Iris pigment epithelial cell (primary cell): ENCODE measurements around the gene APOA1.
A peak's percentile ranks its signal among the peaks of the same experiment; 100 is the strongest.
"Not testable (repeated sequence)": the region's sequence is repeated elsewhere in the genome, so short reads cannot be mapped to it uniquely, and the experiment has no call there.

Experiments
- DNase-seq: peaks from one replicate; pipeline ENCODE4 v3.0.0-alpha.2; 2011; ENCODE audit warnings: low read depth

The APOA1 gene

GRCh38 chr11:116813781-116814471 lies 23.5 kb downstream of the APOA1 start:
- no peak for DNase-seq

DNA sequence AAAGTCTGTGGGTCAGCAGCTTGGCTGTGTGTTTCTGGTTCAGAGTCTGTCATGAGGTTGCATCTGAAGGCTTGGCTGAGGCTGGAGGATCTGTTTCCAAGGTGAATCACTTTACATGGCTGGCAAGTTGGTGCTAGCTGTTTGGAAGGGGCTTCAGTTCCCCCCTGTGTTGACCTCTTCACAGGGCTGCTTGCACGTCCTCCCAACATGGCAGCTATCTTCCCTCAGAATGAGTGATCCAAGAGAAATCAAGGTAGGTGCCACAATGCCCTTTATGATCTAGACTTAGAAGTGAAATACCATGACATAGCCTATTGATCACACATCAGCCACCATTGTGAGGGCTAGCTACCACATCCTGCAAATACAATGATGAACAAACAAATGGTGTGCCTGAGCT lies 24.3 kb downstream of the APOA1 start:
- no peak for DNase-seq

GRCh38 chr11:116812109-116812508 lies 25.3 kb downstream of the APOA1 start:
- DNase-seq, result no peak

DNA sequence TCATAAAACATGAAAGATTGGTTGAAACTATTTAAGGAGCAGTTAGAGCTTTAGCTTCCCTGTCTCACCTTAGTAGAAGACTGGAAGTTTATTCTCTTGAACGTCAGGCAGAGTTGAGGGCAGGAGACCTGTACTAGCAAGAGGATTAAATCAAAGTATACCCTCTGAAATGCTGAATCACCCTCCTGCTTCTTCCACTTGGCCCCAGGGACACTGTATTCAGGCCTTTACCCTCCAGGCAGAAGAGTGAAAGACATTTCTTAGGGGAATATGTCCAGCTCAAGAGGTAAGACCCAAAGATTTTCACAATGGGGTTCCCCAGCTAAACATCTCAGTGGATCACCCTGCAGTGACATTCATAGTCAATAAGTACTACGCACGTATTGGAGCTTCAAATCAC lies 26.2 kb downstream of the APOA1 start:
- DNase-seq, result no peak

DNA sequence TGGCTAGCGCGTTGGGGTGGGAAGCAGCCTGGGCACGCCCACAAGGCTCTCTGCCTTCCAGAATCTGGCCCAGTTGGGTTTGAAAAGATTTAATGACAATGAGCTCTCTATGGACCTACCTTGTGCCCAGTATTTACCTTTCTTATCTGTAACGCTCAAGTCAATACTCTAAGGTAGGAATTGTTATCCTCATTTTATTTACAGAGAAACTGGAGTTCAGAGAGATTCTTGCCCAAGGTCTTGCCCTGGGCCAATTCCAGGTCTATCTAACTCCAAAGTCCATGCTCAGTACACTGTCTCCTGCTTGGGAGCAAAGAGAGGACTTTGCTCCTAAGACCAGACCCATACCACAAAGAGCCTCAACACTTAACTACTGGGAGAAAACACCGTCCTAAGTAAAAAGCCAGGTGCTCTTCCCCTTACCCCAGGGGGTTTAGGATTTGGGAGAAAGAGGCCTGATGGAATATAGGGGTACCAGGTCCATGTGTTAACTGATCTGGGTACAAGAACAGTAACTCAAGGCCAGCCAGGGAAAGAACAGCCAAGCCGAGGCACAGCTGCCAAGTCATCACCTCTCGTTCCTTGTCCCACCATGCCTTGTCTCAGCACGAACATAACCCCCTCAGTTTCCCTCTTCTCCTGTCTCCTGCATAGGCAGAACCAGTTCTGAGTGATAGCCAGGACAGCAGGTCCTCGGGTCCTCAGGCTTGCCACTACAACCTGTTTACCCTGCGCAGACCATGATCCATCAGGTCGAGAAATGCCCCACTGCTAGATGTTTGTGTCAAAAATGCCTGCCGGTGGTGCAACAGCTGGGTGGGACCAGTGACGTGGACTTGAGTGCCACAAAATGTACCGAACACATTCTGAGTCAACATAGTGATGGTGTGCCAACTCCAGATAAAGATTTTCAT lies 28.9 kb downstream of the APOA1 start:
- DNase-seq, result peak; percentile 78

GRCh38 chr11:116807601-116808261 lies 29.7 kb downstream of the APOA1 start:
- DNase-seq, result no peak

GRCh38 chr11:116804001-116804400 lies 33.4 kb downstream of the APOA1 start:
- DNase-seq, result no peak

DNA sequence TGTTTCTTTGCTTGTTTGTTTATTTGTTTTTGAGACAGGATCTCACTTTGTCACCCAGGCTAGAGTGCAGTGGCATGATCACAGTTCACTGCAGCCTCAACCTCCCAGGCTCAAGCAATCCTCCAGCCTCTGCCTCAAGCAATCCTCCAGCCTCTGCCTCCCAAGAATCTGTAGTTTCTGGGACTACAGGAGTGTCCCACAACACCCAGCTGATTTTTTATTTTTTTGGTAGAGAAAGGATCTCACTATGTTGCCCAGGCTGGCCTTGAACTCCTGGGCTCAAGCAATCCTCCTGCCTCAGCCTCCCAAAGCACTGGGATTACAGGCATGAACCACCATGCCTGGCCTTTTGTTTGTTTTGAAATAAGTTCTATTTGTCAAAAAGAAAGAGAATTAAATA lies 35.8 kb downstream of the APOA1 start:
- DNase-seq, result not testable (repeated sequence)

DNA sequence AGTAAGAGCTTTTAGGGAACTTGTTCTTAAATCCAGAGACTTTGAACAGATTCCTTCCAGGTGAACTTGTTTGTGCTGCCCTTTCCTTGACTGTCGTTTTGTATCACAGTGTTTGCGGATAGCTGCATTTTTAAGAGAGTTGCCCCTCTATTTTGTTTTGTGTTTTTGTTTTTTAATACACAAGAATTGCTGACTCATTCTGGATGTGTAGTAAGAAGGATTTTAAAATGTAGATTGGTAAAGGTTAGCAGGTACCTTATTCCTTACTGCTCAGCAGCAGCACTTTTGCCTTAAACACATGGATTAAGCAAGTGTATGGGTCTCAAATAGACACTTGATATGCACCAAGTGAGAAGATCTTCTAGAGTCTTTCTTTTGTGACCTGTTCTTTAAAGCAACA lies 36.8 kb downstream of the APOA1 start:
- DNase-seq, result no peak

DNA sequence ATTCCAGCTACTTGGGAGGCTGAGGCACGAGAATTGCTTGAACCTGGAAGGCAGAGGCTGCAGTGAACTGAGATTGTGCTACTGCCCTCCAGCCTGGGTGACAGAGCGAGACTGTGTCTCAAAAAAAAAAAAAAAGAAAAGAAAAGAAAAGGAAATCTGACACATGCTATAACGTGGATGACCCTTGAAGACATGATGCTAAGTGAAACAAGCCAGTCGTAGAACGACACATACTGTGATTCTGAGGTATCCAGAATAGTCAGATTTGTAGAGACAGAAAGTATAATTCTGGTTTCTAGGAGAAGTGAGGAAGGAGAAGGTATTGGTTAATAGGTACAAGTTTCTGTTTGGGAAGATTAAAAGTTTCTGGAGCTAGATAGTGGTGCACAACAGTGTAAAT lies 39.1 kb downstream of the APOA1 start:
- DNase-seq, result no peak

- DNase-seq, result no peak
These were observed 39.6 kb downstream of the APOA1 start for GRCh38 chr11:116797816-116798215.

GRCh38 chr11:116796548-116796947 lies 40.9 kb downstream of the APOA1 start:
- DNase-seq, result no peak

- no peak for DNase-seq
These were observed 42.6 kb downstream of the APOA1 start for GRCh38 chr11:116794851-116795250.

- DNase-seq, result no peak
These were observed 43.7 kb downstream of the APOA1 start for GRCh38 chr11:116793772-116794097.

GRCh38 chr11:116792869-116793771 lies 44.3 kb downstream of the APOA1 start:
- DNase-seq, result peak; percentile 48

GRCh38 chr11:116792144-116792868 lies 45.1 kb downstream of the APOA1 start:
- DNase-seq, result no peak

DNA sequence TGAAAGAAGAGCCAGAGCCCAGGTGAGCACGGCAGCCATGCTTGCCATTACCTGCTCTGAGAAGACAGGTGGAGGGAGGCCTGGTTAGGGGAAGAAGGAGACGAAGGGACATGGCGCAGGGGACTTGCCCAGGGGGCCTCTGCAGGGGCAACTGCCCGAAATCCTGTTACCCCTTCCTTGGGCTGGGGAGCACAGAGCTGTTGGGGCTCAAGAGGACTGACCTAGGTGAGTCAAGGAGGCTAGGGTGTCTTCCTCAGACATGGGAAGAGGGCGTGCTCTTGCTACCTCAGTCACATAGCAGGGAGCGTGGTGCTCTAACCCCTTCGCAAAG lies 45.6 kb downstream of the APOA1 start, which contains the start of gene APOA5:
TSS of gene APOA5 (minus strand) at position 67 of the 331 bp plus-strand sequence. CDS start at position 48, 19 bp downstream.
- DNase-seq, result no peak

DNA sequence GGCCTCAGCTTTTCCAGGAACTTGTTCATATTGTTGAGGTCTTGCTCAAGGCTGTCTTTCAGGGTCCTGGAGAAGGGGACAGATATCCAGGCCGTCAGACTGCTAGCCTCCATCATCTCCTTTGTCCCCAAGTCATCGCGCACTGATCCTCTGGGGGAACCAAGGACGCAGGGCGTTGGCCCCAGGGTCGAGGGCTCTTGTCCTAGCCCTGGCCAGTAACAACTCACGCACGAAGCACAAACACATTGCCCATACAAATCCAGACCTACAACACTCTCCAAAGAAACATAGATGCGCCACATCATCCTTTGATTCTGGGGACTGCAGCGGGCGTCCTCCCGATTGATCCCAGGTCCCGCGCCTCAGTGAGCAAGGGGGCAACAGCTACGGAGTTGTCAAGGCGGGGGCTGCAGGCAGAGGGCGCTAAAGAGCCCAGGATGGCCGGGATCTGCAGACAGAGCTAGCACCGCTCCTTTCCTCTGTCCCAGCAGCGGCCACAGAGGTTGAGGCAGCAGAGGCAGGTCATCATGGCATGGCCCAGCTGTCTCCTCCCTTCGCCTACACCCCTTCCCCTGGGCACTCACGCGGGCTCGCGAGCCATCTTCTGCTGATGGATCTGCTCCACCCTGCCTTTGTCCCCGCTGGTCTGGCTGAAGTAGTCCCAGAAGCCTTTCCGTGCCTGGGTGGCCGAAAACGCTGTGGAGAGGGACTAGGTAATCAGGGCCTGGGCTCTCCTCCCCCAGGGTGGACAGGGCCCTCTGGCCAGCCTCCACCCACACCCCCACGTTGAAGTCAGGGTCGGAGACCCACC lies 46.2 kb downstream of the APOA1 start:
- peak; percentile 42 for DNase-seq

DNA sequence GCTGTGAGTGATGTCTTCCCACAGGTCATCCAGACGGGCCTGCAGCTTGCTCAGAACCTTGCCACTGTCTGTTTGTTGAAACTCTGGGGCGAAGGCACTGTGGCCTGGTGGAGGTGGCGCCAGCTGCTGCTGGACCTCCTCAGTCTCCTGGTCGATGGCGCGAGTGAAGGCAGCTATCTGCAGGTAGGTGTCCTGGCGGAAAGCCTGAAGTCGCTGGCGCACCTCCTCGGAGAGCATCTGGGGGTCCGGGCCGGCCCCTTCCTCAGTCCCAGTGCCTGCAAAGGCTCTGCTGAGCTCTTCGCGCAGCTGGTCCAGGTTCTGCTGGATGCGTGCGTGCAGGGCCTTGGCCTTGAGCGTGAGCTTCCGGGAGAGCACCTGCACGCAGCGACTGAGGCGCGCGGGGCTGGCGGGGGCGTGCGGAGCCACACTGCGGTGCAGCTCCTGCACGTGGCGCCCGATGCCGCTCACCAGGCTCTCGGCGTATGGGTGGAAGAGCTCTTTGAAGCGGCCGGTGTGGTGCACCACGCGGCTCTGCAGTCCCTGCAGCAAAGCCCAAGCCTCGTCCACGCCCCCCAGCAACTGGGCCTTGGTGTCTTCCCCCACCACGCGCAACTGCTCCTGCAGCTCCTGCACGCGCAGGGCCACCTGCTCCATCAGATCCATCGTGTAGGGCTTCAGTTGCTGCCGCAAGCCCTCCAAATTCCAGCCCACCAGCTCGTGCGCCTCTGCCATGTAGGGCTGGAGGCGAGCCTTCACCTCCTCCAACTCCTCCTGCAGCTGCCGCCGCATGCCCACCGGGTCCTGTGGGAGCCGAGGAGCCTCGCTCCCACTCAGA lies 47.0 kb downstream of the APOA1 start:
- DNase-seq, result no peak
